Measurements from ENCODE around the gene MOK. TPM values are rescaled to one million over a fixed set of nuclear protein-coding genes. Genes with fewer than 3 reads are reported as not detected.
A peak's percentile ranks its signal among the peaks of the same experiment; 100 is the strongest.

The MOK gene
- total RNA-seq, 1 donor from 2014 or later: 15.8 TPM

DNA sequence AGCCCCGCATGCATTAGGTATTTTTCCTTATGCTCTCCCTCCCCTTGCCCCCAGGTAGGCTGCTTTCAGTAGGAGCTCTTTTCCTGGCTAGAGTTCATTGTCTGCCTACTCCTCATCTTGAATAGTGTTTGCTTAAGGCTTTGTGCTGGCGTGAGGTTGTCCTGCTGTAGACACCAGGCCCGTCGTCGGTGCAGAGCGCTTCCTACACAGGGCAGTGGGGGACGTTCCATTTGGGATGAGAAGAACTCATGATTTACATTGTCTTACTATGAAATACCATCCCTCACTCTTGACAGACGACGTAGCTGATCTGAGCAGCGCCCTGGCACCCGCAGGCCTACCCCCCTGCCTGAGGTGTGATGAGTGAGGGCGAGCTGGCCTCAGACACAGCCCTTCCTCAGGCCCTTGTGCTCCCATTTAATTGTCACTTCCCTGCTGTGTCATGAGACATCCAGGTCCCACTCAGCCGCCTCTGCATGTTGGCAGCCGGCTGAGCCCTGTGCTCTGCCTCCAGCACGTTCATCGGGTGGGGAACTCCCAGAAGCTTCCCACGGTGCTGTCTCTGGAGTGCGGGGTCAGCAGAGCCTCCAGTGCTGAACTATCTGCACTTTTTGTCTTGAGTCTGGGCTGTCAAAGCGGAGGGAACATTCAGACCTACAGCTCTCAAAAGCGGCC, 89.3 kb downstream of the MOK start:
- H3K27ac ChIP-seq: no peak overlapping the region

DNA sequence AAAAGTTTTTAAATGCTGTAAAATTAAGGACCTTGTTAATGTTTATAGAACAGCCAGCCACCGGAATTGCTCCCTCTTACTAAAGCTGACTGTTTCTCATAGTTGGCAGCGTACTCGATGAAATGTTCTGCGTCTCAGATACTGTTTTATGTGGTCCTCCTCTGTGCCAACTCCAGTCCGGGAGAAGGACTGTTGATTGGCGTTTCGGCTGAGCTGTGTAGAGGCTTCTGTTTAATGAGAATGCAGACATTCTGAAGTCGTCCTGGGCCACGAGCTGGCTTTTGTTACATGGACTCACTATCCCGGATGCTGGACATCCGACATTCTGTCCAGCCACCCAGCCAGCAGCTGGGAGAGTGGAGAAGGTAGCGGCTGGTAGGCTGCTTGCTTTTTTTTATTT, 89.9 kb downstream of the MOK start:
- intact Hi-C loops (cut with DNase I): no loop called here
- H3K27me3 ChIP-seq (ENCODE audit: low read depth): no peaks in the 10 kb centered on the region
- TF ChIP-seq, protein P1, sequence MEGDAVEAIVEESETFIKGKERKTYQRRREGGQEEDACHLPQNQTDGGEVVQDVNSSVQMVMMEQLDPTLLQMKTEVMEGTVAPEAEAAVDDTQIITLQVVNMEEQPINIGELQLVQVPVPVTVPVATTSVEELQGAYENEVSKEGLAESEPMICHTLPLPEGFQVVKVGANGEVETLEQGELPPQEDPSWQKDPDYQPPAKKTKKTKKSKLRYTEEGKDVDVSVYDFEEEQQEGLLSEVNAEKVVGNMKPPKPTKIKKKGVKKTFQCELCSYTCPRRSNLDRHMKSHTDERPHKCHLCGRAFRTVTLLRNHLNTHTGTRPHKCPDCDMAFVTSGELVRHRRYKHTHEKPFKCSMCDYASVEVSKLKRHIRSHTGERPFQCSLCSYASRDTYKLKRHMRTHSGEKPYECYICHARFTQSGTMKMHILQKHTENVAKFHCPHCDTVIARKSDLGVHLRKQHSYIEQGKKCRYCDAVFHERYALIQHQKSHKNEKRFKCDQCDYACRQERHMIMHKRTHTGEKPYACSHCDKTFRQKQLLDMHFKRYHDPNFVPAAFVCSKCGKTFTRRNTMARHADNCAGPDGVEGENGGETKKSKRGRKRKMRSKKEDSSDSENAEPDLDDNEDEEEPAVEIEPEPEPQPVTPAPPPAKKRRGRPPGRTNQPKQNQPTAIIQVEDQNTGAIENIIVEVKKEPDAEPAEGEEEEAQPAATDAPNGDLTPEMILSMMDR (IDR thresholded peaks at IDR 0.05): no peak
- no peak for DNase-seq
- H3K4me3 ChIP-seq: no peak overlapping the region
- peaks cover 10% of the 10 kb centered on the region for H3K4me1 ChIP-seq
- peaks cover 46% of the 10 kb centered on the region for H3K36me3 ChIP-seq
- peak in 1 of 2 donors; percentile 38 for ATAC-seq
- no peaks in the 10 kb centered on the region for H3K9me3 ChIP-seq
- no peak overlapping the region for H3K27ac ChIP-seq

More for the DNA sequence above, 89.3 kb downstream of the MOK start:
- Histone ChIP-seq H3K4me3 (no peak overlapping the region), H3K4me1 (peaks cover 10% of the 10 kb centered on the region), H3K9me3 (no peaks in the 10 kb centered on the region), H3K27me3 (ENCODE audit: low read depth) (no peaks in the 10 kb centered on the region), H3K36me3 (peaks cover 42% of the 10 kb centered on the region)
- intact Hi-C loops (cut with DNase I): no loop called here
- TF ChIP-seq, protein P1 (IDR thresholded peaks at IDR 0.05): no peak
- DNase-seq: no peak
- ATAC-seq: peak in 1 of 2 donors; percentile 4

DNA sequence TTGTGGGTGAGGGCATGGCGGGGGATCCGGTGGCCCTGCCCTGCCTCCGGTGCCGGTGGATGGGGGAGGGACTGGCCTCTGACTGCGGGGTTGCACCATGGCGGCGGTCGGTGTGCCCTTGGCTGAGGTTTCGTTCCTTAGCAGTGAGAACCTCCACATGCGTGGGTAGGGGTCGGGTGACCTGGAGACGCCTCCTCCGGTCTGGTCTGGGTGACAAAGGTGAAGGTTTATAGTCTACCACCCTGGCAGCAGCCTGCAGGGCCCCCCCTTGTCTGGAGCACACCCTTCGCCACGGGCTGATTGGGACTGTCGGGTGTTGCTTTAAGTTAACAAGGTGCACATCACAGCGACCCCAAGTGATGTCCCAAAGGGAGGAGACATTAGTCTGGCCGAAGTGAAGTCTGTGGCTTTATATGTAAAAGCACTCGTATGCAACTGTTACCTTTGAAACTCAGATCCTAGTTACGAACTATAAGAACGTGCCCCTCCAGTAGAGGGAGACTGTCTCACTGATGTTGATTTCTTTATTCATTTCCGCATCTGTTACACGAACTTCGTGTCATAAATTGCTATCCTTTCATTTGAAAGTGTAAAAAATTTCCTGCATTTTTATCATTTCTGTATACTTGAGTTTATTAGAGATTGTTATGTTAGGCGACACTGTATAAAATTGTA, 90.8 kb downstream of the MOK start:
- H3K27ac ChIP-seq: no peak overlapping the region
- TF ChIP-seq, protein P1 (IDR thresholded peaks at IDR 0.05): no peak
- peaks cover 10% of the 10 kb centered on the region for H3K4me1 ChIP-seq
- no peak for ATAC-seq
- DNase-seq: no peak
- intact Hi-C loops (cut with DNase I): no loop called here
- H3K9me3 ChIP-seq: no peaks in the 10 kb centered on the region
- H3K27me3 ChIP-seq (ENCODE audit: low read depth): no peaks in the 10 kb centered on the region
- H3K36me3 ChIP-seq: peaks cover 46% of the 10 kb centered on the region
- H3K4me3 ChIP-seq: no peak overlapping the region

DNA sequence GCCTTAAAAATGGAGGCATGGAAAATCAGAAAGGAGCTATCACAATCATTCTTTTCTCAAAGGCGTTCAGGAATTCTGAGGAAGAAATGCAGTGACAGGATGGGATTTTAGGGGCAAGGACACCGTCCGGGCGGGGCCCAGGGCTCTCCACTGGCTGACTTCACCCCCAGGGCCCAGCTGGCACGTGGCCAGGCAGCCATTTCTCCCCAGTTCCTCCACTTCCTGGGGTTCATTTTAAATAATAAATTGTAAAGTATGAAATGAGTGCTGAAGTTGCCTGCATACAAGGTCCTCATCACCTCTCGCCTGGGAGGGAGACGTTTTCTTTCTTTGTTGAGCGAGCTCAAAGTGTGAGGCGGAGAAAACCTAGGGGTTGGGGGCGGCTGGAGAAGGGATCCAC, 91.5 kb downstream of the MOK start:
- Histone ChIP-seq H3K36me3 (peaks cover 53% of the 10 kb centered on the region), H3K4me3 (no peak overlapping the region), H3K27ac (no peak overlapping the region), H3K9me3 (no peaks in the 10 kb centered on the region), H3K27me3 (ENCODE audit: low read depth) (no peaks in the 10 kb centered on the region), H3K4me1 (peaks cover 10% of the 10 kb centered on the region)
- TF ChIP-seq, protein P1 (IDR thresholded peaks at IDR 0.05): no peak
- DNase-seq (no peak), ATAC-seq (no peak)
- intact Hi-C loops (cut with DNase I): no loop called here

DNA sequence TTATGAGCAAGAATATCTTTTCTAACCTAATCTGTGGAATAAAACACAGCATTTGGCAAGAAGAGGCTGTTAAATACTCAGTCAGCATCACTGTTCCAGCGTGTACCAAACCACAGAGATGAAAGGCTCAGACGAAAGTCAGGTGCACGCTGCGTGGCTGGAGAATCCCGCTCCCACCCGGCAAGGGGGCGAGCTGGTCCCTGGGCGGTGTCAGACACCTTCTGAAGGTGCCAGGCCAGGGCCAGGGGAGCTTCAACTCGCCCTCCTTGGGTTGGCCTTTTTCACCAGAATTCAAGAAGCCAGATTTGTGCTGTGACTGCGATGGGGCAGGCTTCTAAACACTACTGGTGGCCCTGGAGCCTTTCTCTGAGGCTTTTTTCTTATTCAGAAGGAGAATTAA, 92.1 kb downstream of the MOK start:
- TF ChIP-seq, protein P1 (IDR thresholded peaks at IDR 0.05): no peak
- H3K4me3 ChIP-seq: no peak overlapping the region
- peaks cover 54% of the 10 kb centered on the region for H3K36me3 ChIP-seq
- no peaks in the 10 kb centered on the region for H3K9me3 ChIP-seq
- ATAC-seq (no peak), DNase-seq (no peak)
- no peaks in the 10 kb centered on the region for H3K27me3 ChIP-seq (ENCODE audit: low read depth)
- H3K27ac ChIP-seq: no peak overlapping the region
- intact Hi-C loops (cut with DNase I): no loop called here
- peaks cover 10% of the 10 kb centered on the region for H3K4me1 ChIP-seq
